ENCODE results near the gene MYLIP.

Gene MYLIP

GRCh38 chr6:16126861-16127260 lies 2.0 kb upstream of the MYLIP start:
- peaks cover 24% of the 10 kb centered on the region for H3K4me1 Mint-ChIP-seq (ENCODE audit: low read depth)
- peaks cover 4% of the 10 kb centered on the region for H3K27me3 Mint-ChIP-seq
- no peak overlapping the region for H3K4me3 Mint-ChIP-seq
- H3K9me3 Mint-ChIP-seq (ENCODE audit: low read depth) = no peaks in the 10 kb centered on the region
- H3K36me3 Mint-ChIP-seq = no peaks in the 10 kb centered on the region
- no peak overlapping the region for H3K27ac Mint-ChIP-seq

- Mint-ChIP-seq H3K9me3 (ENCODE audit: low read depth) (no peaks in the 10 kb centered on the region), H3K27me3 (peaks cover 4% of the 10 kb centered on the region), H3K4me3 (peak overlapping the region; percentile 62), H3K27ac (no peak overlapping the region), H3K4me1 (ENCODE audit: low read depth) (peaks cover 30% of the 10 kb centered on the region), H3K36me3 (no peaks in the 10 kb centered on the region)
These were observed 1.4 kb upstream of the MYLIP start for GRCh38 chr6:16127471-16127870.

- Mint-ChIP-seq H3K9me3 (ENCODE audit: low read depth) (no peaks in the 10 kb centered on the region), H3K4me1 (ENCODE audit: low read depth) (peaks cover 53% of the 10 kb centered on the region), H3K4me3 (peak overlapping the region; percentile 97), H3K27me3 (no peaks in the 10 kb centered on the region), H3K36me3 (peaks cover 3% of the 10 kb centered on the region), H3K27ac (peak overlapping the region; percentile 96)
These were observed 926 bp downstream of the MYLIP start for GRCh38 chr6:16129623-16130401.

- H3K27me3 Mint-ChIP-seq = no peaks in the 10 kb centered on the region
- H3K36me3 Mint-ChIP-seq = peaks cover 3% of the 10 kb centered on the region
- peak overlapping the region; percentile 97 for H3K4me3 Mint-ChIP-seq
- peaks cover 60% of the 10 kb centered on the region for H3K4me1 Mint-ChIP-seq (ENCODE audit: low read depth)
- H3K27ac Mint-ChIP-seq = peak overlapping the region; percentile 96
- no peaks in the 10 kb centered on the region for H3K9me3 Mint-ChIP-seq (ENCODE audit: low read depth)
These were observed 1.6 kb downstream of the MYLIP start for GRCh38 chr6:16130437-16130891.

- Mint-ChIP-seq H3K36me3 (peaks cover 3% of the 10 kb centered on the region), H3K27me3 (no peaks in the 10 kb centered on the region), H3K9me3 (ENCODE audit: low read depth) (no peaks in the 10 kb centered on the region), H3K4me3 (peak overlapping the region; percentile 97), H3K4me1 (ENCODE audit: low read depth) (peaks cover 63% of the 10 kb centered on the region), H3K27ac (peak overlapping the region; percentile 96)
These were observed 2.1 kb downstream of the MYLIP start for GRCh38 chr6:16130932-16131387.

GRCh38 chr6:16132909-16133308 lies 4.0 kb downstream of the MYLIP start:
- Mint-ChIP-seq H3K27me3 (no peaks in the 10 kb centered on the region), H3K4me1 (ENCODE audit: low read depth) (peaks cover 77% of the 10 kb centered on the region), H3K4me3 (peak overlapping the region; percentile 97), H3K27ac (peak overlapping the region; percentile 72), H3K9me3 (ENCODE audit: low read depth) (no peaks in the 10 kb centered on the region), H3K36me3 (peaks cover 4% of the 10 kb centered on the region)

GRCh38 chr6:16134430-16134829 lies 5.5 kb downstream of the MYLIP start:
- peaks cover 4% of the 10 kb centered on the region for H3K36me3 Mint-ChIP-seq
- H3K4me3 Mint-ChIP-seq = peak overlapping the region; percentile 58
- H3K9me3 Mint-ChIP-seq (ENCODE audit: low read depth) = no peaks in the 10 kb centered on the region
- H3K4me1 Mint-ChIP-seq (ENCODE audit: low read depth) = peaks cover 93% of the 10 kb centered on the region
- H3K27ac Mint-ChIP-seq = peak overlapping the region; percentile 72
- no peaks in the 10 kb centered on the region for H3K27me3 Mint-ChIP-seq

- Mint-ChIP-seq H3K36me3 (peaks cover 4% of the 10 kb centered on the region), H3K27ac (peak overlapping the region; percentile 67), H3K9me3 (ENCODE audit: low read depth) (no peaks in the 10 kb centered on the region), H3K4me3 (peak overlapping the region; percentile 25), H3K4me1 (ENCODE audit: low read depth) (peaks cover 96% of the 10 kb centered on the region), H3K27me3 (no peaks in the 10 kb centered on the region)
These were observed 6.2 kb downstream of the MYLIP start for GRCh38 chr6:16135066-16135465.

GRCh38 chr6:16136091-16136490 lies 7.2 kb downstream of the MYLIP start:
- Mint-ChIP-seq H3K4me3 (peak overlapping the region; percentile 81), H3K9me3 (ENCODE audit: low read depth) (no peaks in the 10 kb centered on the region), H3K27ac (peak overlapping the region; percentile 92), H3K36me3 (peaks cover 12% of the 10 kb centered on the region), H3K4me1 (ENCODE audit: low read depth) (peaks cover 96% of the 10 kb centered on the region), H3K27me3 (no peaks in the 10 kb centered on the region)

GRCh38 chr6:16136621-16137450 lies 8.0 kb downstream of the MYLIP start:
- peaks cover 95% of the 10 kb centered on the region for H3K4me1 Mint-ChIP-seq (ENCODE audit: low read depth)
- H3K27me3 Mint-ChIP-seq = no peaks in the 10 kb centered on the region
- peaks cover 18% of the 10 kb centered on the region for H3K36me3 Mint-ChIP-seq
- peak overlapping the region; percentile 81 for H3K4me3 Mint-ChIP-seq
- H3K27ac Mint-ChIP-seq = peak overlapping the region; percentile 92
- no peaks in the 10 kb centered on the region for H3K9me3 Mint-ChIP-seq (ENCODE audit: low read depth)

- peak overlapping the region; percentile 81 for H3K4me3 Mint-ChIP-seq
These were observed 8.5 kb downstream of the MYLIP start for GRCh38 chr6:16137451-16137801.

GRCh38 chr6:16139556-16139955 lies 10.7 kb downstream of the MYLIP start:
- H3K27me3 Mint-ChIP-seq = no peaks in the 10 kb centered on the region
- H3K36me3 Mint-ChIP-seq = peaks cover 27% of the 10 kb centered on the region
- no peak overlapping the region for H3K27ac Mint-ChIP-seq
- H3K4me3 Mint-ChIP-seq = no peak overlapping the region
- no peaks in the 10 kb centered on the region for H3K9me3 Mint-ChIP-seq (ENCODE audit: low read depth)
- H3K4me1 Mint-ChIP-seq (ENCODE audit: low read depth) = peaks cover 75% of the 10 kb centered on the region

More at GRCh38 chr6:16137451-16137801, 8.5 kb downstream of the MYLIP start:
- H3K27ac Mint-ChIP-seq = peak overlapping the region; percentile 92
- no peaks in the 10 kb centered on the region for H3K27me3 Mint-ChIP-seq
- no peaks in the 10 kb centered on the region for H3K9me3 Mint-ChIP-seq (ENCODE audit: low read depth)
- peaks cover 90% of the 10 kb centered on the region for H3K4me1 Mint-ChIP-seq (ENCODE audit: low read depth)
- H3K36me3 Mint-ChIP-seq = peaks cover 19% of the 10 kb centered on the region

- Mint-ChIP-seq H3K9me3 (ENCODE audit: low read depth) (no peaks in the 10 kb centered on the region), H3K27me3 (no peaks in the 10 kb centered on the region), H3K27ac (peak overlapping the region; percentile 66), H3K4me3 (no peak overlapping the region), H3K36me3 (peaks cover 27% of the 10 kb centered on the region), H3K4me1 (ENCODE audit: low read depth) (peaks cover 76% of the 10 kb centered on the region)
These were observed 11.7 kb downstream of the MYLIP start for GRCh38 chr6:16140607-16141006.

GRCh38 chr6:16141514-16141913 lies 12.6 kb downstream of the MYLIP start:
- Mint-ChIP-seq H3K36me3 (peaks cover 30% of the 10 kb centered on the region), H3K4me3 (no peak overlapping the region), H3K27ac (peak overlapping the region; percentile 69), H3K4me1 (ENCODE audit: low read depth) (peaks cover 76% of the 10 kb centered on the region), H3K9me3 (ENCODE audit: low read depth) (no peaks in the 10 kb centered on the region), H3K27me3 (no peaks in the 10 kb centered on the region)

- Mint-ChIP-seq H3K4me3 (no peak overlapping the region), H3K36me3 (peaks cover 39% of the 10 kb centered on the region), H3K27ac (no peak overlapping the region), H3K27me3 (no peaks in the 10 kb centered on the region), H3K9me3 (ENCODE audit: low read depth) (no peaks in the 10 kb centered on the region), H3K4me1 (ENCODE audit: low read depth) (peaks cover 55% of the 10 kb centered on the region)
These were observed 16.2 kb downstream of the MYLIP start for GRCh38 chr6:16145038-16145437.
